Spleen (tissue), 7 donors: ENCODE measurements around the gene SCUBE1.

Source experiments
- CTCF ChIP-seq, 11 experiments: fragments of 200-600 bp in 7 of 11; fragments of 450-650 bp in 4 of 11; sonication (generic) in 4 of 11; IDR thresholded peaks in 8 of 11; conservative IDR thresholded peaks in 3 of 11; 1 replicate in 7 of 11; 2 replicates in 4 of 11; pipeline versions ENCODE4 v1.4.0 to v1.8.0; 2016 to 2021; ENCODE audit warnings: antibody characterized with exemption in 11 of 11, inconsistent platforms in 4 of 11, mild to moderate bottlenecking in 1 of 11
- POLR2A ChIP-seq, 3 donors: fragments of 450-650 bp; IDR thresholded peaks; one replicate each; pipeline ENCODE4 v1.5.1; 2017; ENCODE audit warnings: antibody characterized with exemption in 3 of 3, mild to moderate bottlenecking in 1 of 3
- POLR2AphosphoS5 ChIP-seq, 3 donors: sonication (generic); formaldehyde crosslinking; IDR thresholded peaks; one replicate each; pipeline ENCODE4 v1.5.1; 2017; ENCODE audit warnings: antibody characterized with exemption in 3 of 3
- donor health status: DM: no; HTN: no; CAD: no; lungs with moderate emphysema.
- donor health status: DM: no; HTN: no; CAD: no.
- donor health status: DM: no; HTN: no; CAD: no.

GRCh38 chr22:43154887-43155536 lies 188.2 kb downstream of the SCUBE1 start:
- TF ChIP-seq CTCF (IDR thresholded peaks at IDR 0.05 in 8 of 11, conservative IDR thresholded peaks at IDR 0.05 in 3 of 11), result no peak
- no peak for TF ChIP-seq POLR2A (IDR thresholded peaks at IDR 0.05)
- TF ChIP-seq POLR2AphosphoS5 (IDR thresholded peaks at IDR 0.05), result peak in 1 of 3 donors; percentile 53
